ENCODE measurements around the gene TBC1D9. TPM values are rescaled to one million over a fixed set of nuclear protein-coding genes. Genes with fewer than 3 reads are reported as not detected.
A peak's percentile ranks its signal among the peaks of the same experiment; 100 is the strongest.

The TBC1D9 gene
- polyA plus RNA-seq, 1 of the 3 experiments (the other 2 are of a cell fraction), result 13.5 TPM

- Histone ChIP-seq H3K9me2 (no peaks in the 10 kb centered on the region), H2AFZ (ENCODE audit: low read depth) (no peak overlapping the region), H3K27me3 (ENCODE audit: insufficient read depth) (no peaks in the 10 kb centered on the region), H3K36me3 (replicated peaks in 1 of 2; ENCODE audit: control insufficient read depth in 1 of 2, insufficient read depth in 2 of 2, low read length in 1 of 2) (no peaks in the 10 kb centered on the region), H3K9me3 (no peaks in the 10 kb centered on the region), H3K9ac (no peak overlapping the region), H4K20me1 (ENCODE audit: insufficient read depth) (peaks cover 12% of the 10 kb centered on the region; the same call in 1 of the 2 replicates), H3K4me1 (ENCODE audit: control insufficient read depth in 1 of 2, insufficient read depth in 2 of 2, low read depth in 1 of 2, low read length in 1 of 2) (peaks cover 3 to 19% of the 10 kb centered on the region in 2 experiments; a peak in 2 of 4 replicates), H3F3A (replicated peaks; ENCODE audit: insufficient read depth) (peaks cover 19% of the 10 kb centered on the region), H3K27ac (ENCODE audit: low read depth in 2 of 2, low read length in 1 of 2) (peak overlapping the region; percentile 47 to 56), H3K79me2 (ENCODE audit: insufficient read depth) (peaks cover 79% of the 10 kb centered on the region; the same call in 1 of the 2 replicates), H3K4me3 (ENCODE audit: low read depth in 2 of 2, low read length in 1 of 2) (no peak overlapping the region), H3K4me2 (peak overlapping the region; percentile 59)
- 67% methylated on average over 3 of the region's 3 CpGs for WGBS (ENCODE audit: low lambda C conversion rate)
- ChIA-PET POLR2A (no interaction called here), CTCF (no interaction called here)
- DNase-seq, result no peak
- no peak for TF ChIP-seq ZBTB33 (IDR thresholded peaks at IDR 0.05; ENCODE audit: borderline replicate concordance, low read depth)
- no peak for TF ChIP-seq MEF2A (IDR thresholded peaks at IDR 0.05; ENCODE audit: borderline replicate concordance, low read depth)
- no peak for TF ChIP-seq YY1 (IDR thresholded peaks at IDR 0.05; ENCODE audit: low read depth)
- TF ChIP-seq EP300 (IDR thresholded peaks at IDR 0.05; ENCODE audit: borderline replicate concordance in 1 of 2, low read depth in 1 of 2, low read length in 1 of 2), result peak in 1 of 2 experiments; percentile 42; a peak in 1 of 4 replicates
- no peak for TF ChIP-seq ELF1 (IDR thresholded peaks at IDR 0.05)
- TF ChIP-seq MXI1 (IDR thresholded peaks at IDR 0.05; ENCODE audit: low read depth, low read length), result no peak
- TF ChIP-seq TEAD4 (IDR thresholded peaks at IDR 0.05; ENCODE audit: borderline replicate concordance, insufficient read depth), result no peak
- TF ChIP-seq RXRA (IDR thresholded peaks at IDR 0.05; ENCODE audit: borderline replicate concordance, low read depth), result peak; percentile 78; the same call in 1 of the 2 replicates
- no peak for TF ChIP-seq MAX (IDR thresholded peaks at IDR 0.05; ENCODE audit: low read depth)
- no peak for TF ChIP-seq CTCF (IDR thresholded peaks at IDR 0.05)
- TF ChIP-seq JUND (IDR thresholded peaks at IDR 0.05), result peak; percentile 78
- TF ChIP-seq PBX3 (IDR thresholded peaks at IDR 0.05), result peak; percentile 91
- no peak for TF ChIP-seq NRF1 (IDR thresholded peaks at IDR 0.05; ENCODE audit: low read depth, low read length)
- peak; percentile 64; the same call in 1 of the 2 replicates for TF ChIP-seq FOSL2 (IDR thresholded peaks at IDR 0.05; ENCODE audit: borderline replicate concordance, low read depth)
- no peak for TF ChIP-seq IRF3 (IDR thresholded peaks at IDR 0.05; ENCODE audit: low read depth, low read length)
- TF ChIP-seq TCF12 (IDR thresholded peaks at IDR 0.05), result peak; percentile 85
- no peak for TF ChIP-seq SIN3A (IDR thresholded peaks at IDR 0.05; ENCODE audit: borderline replicate concordance, low read depth, low read length)
- TF ChIP-seq RAD21 (IDR thresholded peaks at IDR 0.05; ENCODE audit: low read length), result no peak
- TF ChIP-seq GABPA (IDR thresholded peaks at IDR 0.05; ENCODE audit: low read depth), result no peak
- no peak for TF ChIP-seq EZH2phosphoT487 (IDR thresholded peaks at IDR 0.05; ENCODE audit: borderline replicate concordance, low read depth)
- peak; percentile 81 for TF ChIP-seq NFIC (IDR thresholded peaks at IDR 0.05; ENCODE audit: borderline replicate concordance)
- no peak for TF ChIP-seq SMC3 (IDR thresholded peaks at IDR 0.05; ENCODE audit: low read depth, low read length)
- TF ChIP-seq REST (IDR thresholded peaks at IDR 0.05; ENCODE audit: low read depth, low read length), result no peak
- peak; percentile 31; the same call in 1 of the 2 replicates for TF ChIP-seq POLR2AphosphoS5 (IDR thresholded peaks at IDR 0.05; ENCODE audit: low read depth, low read length)
These were observed 29.2 kb downstream of the TBC1D9 start for GRCh38 chr4:140726776-140727500.

Data from SK-N-SH (cell line).